GM23248 (cell line): ENCODE results near the gene RAD21L1.

Experiments
- EZH2 ChIP-seq: fragments of 200-600 bp; sonication (generic); IDR thresholded peaks from 2 replicates; pipeline ENCODE4 v1.6.1; 2018; ENCODE audit warnings: antibody characterized with exemption, mild to moderate bottlenecking; ENCODE audit not compliant: insufficient read depth, poor library complexity, severe bottlenecking
- EZH2phosphoT487 ChIP-seq: fragments of 200-600 bp; sonication (generic); IDR thresholded peaks from 2 replicates; pipeline ENCODE4 v1.6.1; 2018; ENCODE audit warnings: antibody characterized with exemption, moderate library complexity, mild to moderate bottlenecking, low read depth; ENCODE audit not compliant: insufficient read depth

DNA sequence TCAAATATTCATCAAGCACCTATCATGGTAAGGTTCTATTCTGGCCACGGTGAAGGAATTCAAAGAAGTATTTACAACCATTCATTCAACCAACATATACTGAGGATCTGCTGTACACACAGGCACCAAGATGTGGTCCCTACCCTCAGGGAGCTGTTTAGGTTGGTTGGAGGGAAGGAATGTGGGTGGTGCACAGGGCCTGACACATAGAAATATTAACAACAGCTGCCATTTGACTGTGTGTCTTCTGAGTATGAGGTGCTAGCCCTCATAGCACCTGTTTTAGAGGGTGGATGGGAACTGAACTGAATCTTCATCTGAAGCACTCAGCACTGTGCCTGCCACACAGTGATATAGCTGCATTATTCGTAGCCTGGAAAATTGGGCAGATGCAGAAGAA, 47.5 kb downstream of the RAD21L1 start:
- TF ChIP-seq EZH2 (no peak), EZH2phosphoT487 (no peak)
